DMS114 treated with DMSO at 0.1 percent for 48 hours (cell line): Measurements from ENCODE around the gene SIDT1.
A peak's percentile ranks its signal among the peaks of the same experiment; 100 is the strongest.

Source experiments
- DNase-seq: peaks from one replicate; lab custom pipeline; 2025; ENCODE audit not compliant: unreplicated experiment; lab: John Stamatoyannopoulos, UW

The SIDT1 gene

DNA sequence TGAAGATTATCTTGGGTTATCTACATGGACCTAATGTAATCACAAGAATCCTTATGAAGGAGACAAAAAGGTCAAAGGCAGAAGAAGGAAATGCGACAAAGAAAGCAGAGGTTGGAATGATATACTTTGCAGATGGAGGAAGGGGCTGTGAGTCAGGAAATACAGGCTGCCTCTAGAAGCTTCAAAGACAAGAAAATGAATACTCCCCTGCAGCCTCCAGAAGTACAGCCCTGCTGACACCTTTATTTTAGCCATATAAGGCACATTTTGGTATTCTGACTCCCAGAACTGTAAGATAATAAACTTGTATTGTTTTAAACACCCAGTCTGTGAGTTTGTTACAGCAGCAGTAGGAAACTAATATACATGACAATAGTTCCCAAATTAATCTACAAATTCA is 58.6 kb downstream of the SIDT1 start:
- no peak for DNase-seq

DNA sequence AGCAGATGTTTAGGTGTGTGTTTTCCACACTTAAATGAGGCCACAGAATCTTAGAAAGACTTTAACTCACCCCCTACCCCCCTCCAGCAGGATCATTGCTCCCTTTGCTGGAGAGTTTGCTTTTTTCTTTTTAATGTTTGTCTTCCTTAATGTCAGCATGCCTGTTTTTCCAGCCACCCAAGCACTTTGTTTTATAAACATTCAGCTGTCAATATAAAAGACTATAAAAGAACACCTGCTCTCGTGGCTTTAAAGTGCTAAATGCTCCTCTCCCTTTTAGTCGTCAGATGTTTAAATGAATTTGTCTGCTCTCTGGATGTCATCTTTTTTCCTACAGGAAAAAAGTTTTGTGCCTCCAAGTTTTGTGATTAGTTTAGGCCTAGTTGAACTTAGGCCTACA is 61.7 kb downstream of the SIDT1 start:
- DNase-seq, result no peak

DNA sequence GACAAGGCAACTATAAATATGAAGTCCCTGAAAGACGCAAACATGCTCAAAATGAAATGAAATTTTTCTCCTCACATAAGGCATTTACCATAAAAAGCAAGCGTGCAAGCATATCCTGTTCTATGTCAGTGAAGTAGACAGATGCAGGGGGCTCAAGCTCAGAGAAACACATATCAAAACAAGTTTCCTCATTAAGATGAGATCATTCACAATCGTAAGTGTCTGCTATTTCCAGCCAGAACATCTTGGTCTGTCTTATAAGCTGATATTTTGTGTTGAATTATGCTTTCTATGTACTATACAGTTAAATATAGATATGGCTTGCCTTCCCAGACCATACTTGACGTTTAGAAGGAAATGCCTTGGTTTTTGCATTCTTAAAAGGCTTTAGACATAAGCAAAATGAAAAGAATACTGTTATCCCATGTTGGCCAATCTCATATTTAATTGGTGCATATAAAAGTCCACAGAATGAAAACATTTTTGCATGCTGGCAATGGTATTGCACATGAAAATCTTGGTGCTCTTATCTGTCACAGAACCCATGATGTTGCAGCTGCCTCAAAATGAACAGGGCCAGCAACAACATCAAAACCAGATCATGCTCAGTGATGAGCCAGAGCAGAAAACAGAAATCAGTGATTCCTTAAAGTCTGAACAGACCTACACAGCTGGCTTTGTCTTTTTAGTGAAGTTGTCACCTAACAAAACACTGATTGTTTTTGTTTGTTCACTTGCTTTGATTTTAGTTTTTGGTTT is 65.4 kb downstream of the SIDT1 start:
- DNase-seq, result no peak

DNA sequence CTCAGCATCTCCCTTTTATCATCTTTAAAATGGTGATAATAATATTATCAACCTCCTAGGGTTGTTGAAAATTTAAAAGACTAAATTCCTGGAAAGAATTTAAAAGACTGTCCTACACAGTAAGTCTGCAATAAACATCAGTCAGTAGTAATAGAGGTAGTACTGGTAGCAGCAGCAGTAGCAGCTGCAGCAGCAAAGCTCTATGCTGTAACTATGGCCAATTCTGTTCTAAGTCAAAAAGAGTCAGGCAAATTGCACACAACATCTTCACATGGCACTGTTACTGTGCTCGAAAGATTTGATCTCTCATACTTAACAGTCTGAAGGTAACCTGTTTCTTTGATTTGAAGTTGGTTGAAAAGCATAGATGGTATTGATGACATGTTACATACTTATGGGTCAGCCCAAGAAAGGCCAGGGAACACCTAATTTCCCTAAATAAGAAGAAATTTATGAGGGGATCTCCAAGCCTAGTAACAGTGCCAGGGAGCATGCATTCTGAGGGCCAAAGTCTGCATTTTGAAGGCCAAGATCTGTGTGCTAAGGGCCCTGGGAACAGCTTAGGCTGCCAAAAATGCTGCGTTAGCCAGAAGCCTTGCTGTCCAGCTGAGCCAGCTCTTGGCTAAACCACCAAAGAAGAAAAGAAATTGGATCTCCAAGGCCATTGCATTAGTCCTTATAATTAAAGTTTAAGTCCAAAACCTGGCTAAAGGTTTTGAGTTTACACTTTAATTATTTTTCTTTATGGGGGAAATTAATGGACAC is 68.2 kb downstream of the SIDT1 start:
- no peak for DNase-seq

DNA sequence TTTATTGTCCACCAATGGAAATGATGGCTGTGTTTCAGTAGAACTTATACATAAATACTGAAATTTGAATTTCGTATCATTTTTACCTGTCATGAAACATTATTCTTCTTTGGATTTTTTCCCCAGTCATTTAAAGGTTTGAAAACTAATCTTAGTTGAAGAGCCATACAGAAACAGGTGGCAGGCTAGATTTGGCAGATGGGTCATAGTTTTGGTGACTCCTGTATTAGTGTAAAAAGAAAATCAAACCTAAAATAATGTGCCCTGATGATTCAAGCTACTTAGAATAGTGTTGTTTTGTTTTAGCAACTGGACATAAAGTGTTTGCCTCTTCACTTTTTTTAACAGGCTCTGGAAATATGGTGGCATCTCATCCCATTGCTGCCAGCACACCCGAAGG is 68.9 kb downstream of the SIDT1 start:
- DNase-seq, result no peak

DNA sequence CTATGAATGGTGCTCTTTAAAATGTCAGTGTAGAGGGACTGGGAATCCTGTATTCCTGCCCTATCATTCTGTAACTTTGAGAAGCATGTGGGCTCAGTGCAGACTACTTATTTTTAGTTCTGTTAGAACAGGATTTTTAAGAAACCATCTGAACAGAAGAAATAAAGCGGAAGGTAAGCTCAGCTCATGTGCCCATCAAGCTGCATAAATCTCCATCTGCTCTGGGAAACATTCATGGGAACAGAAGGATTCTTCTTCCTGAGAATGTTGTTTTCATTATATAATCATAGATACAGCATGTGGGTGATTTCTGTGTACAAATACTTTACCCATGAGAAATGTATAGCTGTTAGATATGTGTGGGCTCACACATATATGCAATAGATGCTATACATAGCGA is 69.9 kb downstream of the SIDT1 start:
- no peak for DNase-seq

DNA sequence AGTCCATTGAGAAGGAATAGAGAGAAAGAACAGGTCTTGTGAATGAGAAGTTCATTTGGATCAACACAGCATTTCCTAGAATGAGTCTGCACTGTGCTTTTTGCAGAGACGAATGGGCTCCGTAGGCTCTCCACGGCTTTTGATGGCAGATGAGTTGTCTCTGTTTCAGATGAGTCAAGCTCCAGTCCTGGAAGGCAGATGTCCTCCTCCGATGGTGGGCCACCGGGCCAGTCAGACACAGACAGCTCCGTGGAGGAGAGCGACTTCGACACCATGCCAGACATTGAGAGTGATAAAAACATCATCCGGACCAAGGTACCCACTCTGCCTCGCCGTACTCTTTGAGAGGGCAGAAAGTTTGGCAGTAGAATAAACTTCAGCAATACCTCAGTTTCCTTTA is 70.5 kb downstream of the SIDT1 start:
- no peak for DNase-seq

DNA sequence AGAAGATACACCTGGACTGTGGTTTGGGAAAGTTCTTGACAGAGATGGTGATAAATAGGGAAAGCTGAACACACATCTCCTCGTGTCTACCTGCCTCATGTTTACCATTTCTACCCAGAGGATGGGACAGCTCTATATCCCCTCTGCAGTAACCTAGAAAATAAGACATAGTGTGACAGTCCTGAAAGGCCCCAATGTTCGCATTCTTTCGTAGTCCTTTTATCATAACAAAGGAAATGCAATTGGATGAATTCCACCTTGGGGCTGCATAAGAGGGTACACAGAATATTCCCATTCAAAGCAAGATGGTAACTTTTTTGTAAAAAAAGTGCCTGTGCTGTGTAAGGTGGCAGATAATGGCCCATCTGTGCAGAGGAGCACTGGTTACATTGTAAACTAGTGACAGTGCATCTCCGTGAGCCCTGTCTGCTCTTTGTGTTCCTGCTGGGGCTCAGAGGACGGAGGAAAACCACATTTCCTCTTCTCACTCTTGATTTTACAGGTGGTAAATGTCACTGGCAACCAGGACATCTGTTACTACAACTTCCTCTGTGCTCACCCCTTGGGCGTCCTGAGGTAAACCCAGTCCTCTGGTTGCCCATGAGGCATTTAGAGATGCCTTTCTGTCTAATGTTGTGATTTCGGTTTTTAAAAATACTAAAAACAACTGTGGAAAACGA is 74.3 kb downstream of the SIDT1 start:
- DNase-seq, result no peak

DNA sequence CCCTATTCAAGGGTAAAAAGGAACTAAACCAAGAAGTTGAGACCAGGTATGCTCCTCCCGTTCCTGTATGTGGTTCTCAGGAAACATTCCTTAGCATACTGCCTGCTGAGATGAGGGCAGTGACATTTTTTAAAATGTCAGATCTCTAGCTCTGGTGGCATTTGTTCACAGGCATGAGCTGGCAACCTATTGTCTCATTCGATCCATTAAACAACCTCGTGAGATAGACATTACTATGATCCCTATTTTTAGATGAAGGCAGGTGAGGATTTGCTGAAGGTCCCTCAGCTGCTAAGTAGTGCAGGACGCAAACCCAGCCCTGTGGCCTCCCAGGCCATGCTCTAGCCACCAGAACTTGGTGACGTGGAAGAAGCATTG is 74.9 kb downstream of the SIDT1 start:
- no peak for DNase-seq

DNA sequence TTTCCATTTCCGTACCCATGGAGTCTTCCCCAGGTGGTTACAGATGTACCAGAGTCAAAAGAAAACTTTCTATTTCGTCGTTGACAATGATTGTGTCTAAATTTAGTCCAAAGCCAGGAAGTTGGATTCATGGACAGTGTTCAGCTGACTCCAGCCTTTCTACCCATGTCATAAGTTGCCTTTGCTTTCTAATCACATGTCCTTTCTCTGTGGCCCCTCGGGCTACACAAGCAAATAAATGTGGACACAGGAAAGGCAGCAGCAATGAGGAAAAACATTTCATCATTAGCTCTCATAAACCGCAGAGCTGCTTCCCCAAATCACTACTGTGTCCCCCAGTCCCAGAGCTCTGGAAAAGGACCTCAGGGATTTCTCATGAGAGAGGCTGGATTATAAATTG is 82.0 kb downstream of the SIDT1 start:
- DNase-seq, result no peak

DNA sequence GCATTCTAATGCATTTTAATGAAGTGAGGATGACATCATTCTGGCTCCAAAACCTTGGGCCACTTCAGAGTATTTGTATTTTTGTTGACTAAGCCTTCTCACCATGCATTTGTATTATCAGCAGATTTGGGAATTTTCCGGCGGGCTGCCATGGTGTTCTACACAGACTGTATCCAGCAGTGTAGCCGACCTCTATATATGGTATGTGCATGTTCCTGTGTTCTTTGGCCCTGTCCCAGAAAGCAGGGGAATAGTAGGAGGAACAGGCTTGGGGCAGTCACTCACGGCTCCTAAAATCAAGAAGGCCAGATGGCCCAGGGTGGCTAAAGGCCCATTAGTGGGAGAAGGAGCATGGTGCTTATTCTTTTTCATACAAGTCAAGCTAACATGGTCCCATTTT is 83.6 kb downstream of the SIDT1 start:
- no peak for DNase-seq

DNA sequence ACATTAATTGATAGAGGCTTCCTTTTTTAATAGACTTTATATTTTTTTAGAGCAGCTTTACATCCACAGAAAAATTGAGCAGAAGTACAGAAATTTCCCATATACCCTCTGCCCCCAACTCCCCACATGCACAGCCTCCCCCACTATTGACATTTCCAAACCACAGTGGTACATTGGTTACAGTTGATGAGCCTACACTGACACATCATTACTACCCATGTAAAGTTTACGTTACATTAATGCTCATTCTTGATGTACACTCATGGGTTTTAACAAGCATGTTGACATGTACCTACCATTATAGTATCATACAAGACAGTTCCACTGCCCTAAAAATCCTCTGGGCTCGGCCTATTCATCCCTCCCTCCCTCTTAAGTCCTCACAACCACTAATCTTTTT is 85.4 kb downstream of the SIDT1 start:
- no peak for DNase-seq

DNA sequence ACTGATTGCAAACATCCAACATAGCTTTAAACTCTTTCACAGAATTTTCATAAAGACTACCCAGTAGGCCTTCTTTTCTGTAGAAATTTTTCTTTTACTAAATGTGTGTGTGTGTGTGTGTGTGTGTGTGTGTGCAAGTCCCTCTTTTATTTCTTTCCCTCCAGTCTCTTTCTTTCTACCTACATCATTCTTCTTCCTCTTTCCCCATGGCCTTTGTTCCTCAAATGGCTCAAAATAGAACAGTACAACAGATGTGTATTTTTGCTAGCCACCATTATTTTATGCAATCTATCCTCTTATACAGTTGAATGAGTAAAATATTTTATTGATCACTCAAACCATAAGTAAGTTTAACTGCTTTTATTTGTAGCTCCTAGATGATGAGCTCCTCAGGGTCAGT is 87.7 kb downstream of the SIDT1 start:
- DNase-seq, result no peak

DNA sequence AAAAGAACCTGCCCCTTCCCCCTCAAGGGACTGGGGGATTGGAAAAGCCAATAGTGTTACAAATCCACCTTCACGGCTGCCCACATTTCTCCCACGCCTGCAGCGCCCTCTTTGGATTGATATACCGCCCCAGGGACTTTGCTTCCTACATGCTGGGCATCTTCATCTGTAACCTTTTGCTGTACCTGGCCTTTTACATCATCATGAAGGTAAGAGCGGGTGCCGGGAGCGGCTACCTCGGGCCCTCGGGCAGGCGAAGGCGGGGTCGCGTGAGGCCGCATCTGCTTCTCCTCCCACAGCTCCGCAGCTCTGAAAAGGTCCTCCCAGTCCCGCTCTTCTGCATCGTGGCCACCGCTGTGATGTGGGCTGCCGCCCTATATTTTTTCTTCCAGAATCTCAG is 91.0 kb downstream of the SIDT1 start:
- no peak for DNase-seq

DNA sequence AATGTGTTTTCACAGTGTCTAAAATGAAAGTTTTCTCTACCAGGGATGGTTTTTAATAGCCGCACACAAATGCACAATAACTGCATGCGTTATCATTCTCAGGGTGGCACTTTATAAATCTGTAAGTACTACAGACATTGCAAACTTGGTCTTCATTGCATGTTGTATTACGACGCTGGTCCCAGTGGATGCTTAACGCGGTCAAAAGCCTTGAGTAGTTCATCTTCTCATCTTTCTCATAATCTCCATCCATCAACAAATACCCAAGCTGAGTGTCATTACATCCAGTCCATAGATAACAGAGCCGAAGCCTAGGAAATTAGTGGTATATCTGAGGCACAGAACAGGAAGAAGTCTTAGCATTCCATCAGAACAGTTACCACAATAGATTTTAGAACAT is 91.5 kb downstream of the SIDT1 start:
- no peak for DNase-seq

DNA sequence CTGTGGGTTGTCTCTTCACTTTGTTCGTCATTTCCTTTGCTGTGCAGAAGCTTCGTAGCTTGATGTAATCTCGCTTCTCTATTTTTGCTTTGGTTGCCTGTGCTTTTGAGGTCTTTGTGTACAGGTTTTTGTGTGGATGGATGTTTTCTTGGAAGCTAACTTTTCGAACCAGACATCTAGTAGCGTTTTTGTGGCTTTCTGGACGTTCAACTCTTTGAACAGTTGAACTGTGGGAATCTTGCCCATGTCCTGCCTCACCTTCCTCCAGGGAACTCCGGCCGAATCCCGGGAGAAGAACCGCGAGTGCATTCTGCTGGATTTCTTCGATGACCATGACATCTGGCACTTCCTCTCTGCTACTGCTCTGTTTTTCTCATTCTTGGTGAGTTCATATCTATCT is 93.5 kb downstream of the SIDT1 start:
- no peak for DNase-seq

DNA sequence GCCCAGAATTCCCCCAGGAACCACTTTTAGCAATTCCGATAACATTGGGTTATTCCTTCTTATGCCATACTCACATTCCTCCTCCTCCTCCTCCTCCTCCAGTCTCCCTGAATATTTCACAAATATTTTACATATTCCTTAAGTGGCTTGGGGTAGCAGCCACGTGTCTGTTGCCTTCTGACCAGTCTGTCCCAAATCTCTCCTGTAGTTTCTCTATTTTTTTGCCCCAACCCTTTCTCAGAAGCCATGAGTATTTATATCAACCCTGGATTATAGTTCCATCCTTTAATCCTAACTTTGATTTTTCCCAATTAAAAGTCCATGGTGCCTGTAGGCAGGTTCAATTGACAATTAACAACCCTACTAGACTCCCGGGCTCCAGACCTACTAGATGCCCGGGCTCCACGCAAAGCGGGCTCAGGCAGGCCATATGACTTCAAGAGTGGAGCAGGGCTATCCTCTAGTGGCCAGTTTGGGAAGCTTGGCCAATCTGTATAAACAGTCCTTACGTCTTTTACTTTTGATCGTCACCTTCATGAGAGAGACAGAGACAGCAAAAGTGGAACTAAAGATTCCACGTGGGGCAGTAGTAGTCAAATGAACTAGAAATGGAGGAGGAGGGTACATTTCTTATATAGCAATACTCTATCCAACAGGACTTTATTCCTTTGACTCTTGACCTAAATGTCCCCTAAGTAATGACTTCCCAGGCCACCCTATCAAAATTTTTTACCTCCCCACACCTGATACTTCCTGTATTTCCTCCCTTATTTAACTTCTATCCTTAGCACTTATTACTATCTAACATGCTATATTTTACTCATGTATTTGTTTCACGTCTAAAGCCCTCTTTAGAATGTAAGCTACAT is 94.4 kb downstream of the SIDT1 start:
- peak; percentile 60 for DNase-seq

DNA sequence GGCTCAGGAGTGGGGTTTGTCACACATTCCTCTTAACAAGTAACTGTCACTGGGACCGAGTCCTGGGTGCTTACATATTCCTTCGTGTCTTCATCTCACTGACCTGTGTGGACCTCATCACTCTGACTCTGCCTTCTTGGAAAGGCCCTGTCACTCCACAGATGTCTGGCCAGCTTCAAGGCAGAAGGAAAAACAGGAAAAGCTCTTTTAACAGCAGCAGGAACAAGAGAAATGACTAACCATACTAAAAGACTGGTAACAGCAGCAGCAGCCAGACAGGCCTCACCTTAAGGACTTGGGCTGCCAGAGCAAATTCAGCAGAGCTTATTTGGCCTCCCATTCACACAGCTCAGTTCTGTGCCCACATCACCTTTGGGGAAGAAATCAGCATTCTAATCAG is 96.0 kb downstream of the SIDT1 start:
- no peak for DNase-seq

DNA sequence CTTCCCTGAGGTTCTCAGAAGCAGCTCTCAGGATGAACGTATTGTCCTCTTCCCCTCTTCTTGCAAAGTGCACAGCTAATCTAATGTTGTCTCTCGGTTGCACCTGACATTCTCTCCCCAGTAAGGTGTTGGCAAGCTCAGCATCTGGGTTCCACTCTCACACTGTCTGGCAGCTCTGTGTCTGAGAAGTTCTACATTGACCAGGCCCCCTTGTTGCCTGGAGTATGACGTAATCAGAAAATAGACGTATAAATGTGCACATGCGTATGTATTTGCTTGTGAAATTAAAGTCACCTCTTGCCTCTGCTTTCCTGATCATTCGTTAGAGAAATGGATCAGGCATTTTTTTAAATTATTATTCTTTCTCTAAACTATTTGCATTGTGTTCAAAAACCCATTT is 96.4 kb downstream of the SIDT1 start:
- DNase-seq, result no peak

DNA sequence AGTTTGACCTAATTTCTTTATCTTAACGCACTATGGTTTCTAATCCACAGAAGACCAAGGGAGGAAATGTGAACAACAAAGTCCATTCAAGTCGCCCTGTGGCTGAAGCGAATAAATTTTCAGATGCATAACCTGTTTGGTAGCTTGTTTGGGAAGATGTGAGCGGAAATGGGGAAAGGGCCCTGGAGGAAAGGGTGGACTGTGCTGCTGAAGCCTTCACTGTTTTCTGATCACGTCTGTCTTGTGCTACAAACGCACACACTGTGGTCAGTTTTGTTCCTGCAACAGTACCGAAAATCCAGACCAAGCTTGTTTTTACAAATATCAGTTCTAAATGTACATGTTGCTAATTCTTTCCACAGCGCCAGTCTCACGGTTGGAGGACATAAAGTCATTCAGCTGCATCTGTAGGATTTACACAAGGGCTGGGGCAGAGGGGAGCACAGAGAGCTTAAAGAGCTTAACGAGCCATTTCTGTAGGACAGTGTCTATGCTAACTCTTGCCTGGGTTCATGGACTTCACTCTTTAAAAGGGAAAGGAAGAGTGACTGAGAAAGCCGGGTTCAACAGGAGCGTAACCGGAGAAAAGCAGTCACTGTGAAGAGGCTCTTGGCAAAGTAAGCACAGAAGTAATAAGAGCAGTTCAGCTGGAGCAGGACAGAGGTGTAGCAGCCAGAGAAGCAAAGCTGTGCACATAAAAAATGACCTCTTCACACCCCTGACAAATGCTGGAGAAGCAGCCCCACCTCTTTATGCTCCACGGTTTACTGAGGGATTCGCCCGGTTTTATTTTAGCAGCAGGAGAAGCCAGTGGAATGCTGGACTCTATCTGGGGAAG is 97.4 kb downstream of the SIDT1 start:
- DNase-seq, result no peak
